ENCODE data around the gene TMC4.
A peak's percentile ranks its signal among the peaks of the same experiment; 100 is the strongest.
"Not testable (repeated sequence)": the region's sequence is repeated elsewhere in the genome, so short reads cannot be mapped to it uniquely, and the experiment has no call there.

The TMC4 gene

DNA sequence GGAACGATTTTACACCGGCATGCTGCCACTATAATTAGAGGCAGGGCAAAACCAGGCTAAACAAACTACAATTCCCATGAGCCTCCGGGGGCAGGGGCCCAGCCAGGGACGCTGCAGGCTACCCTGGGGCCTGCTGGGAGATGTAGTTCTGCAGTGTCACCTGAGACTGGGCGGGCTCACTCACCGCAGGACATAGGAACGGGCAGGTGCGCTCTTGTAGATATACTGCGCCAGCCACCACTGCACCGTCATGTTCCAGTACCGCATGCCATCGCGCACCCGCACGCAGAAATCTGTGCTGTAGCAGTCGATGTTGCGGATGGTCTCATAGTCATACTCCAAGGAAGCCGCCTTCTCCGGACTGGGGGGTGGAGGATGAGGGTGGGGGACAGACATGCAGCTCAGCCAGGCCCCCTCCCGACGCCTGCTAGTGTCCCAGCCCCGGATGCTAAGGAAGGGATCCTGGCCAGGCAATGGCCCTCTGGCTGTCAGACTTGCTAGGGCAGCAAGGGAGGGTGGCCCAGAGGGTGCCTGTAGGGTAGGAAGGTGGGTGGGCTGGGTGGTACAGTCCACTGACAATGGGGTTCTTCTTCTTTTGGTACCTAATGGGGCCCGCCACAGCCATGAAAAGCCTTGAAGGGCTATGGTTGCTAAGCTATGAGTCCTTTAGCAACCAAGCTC lies 5.8 kb upstream of the TMC4 start:
- DNase-seq, result peak; percentile 23

DNA sequence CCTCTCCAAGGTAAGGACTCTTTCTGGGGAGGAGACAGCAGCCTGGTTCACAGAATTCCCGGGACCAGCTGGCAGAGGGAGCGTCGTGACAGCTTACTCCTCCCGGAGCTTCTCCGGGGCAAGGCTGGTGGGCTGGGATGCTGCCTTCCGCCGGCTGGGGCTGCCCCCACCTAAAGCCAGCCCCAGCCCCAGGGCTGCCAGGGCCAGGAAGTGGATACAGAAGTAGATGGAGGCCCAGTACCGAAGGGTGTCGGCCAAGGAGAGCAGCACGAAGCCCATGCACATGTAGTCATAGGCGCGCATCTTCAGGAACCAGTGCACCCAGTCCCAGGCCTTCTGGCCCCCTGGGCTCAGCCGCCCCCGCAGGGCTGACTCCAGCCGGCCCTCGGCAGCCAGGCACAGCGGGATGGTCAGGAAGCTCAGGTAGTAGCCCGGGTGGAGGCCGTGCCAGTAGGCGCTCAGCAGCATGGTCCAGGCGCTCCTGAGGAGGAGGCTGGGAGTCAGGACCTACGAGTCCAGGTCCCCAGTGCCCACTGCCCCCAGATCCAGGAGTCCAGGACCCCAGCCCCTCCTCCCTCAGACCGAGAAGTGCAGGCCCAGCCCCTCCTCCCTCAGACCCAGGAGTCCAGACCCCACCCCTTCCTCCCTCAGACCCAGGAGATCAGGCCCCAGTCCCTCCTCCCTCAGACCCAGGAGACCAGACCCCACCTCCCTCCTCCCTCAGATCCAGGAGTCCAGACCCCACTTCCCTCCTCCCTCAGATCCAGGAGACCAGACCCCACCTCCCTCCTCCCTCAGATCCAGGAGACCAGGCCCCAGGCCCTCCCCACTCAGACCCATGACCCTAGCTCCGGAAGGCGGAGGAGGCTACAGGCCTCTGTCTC lies 1.2 kb upstream of the TMC4 start:
- DNase-seq, result no peak

GRCh38 chr19:54173359-54173699 lies 369 bp upstream of the TMC4 start:
- no peak for DNase-seq

- not testable (repeated sequence) for DNase-seq
Observed at GRCh38 chr19:54171736-54172431, 1.1 kb downstream of the TMC4 start.

GRCh38 chr19:54169149-54169740 lies 3.7 kb downstream of the TMC4 start:
- no peak for DNase-seq

DNA sequence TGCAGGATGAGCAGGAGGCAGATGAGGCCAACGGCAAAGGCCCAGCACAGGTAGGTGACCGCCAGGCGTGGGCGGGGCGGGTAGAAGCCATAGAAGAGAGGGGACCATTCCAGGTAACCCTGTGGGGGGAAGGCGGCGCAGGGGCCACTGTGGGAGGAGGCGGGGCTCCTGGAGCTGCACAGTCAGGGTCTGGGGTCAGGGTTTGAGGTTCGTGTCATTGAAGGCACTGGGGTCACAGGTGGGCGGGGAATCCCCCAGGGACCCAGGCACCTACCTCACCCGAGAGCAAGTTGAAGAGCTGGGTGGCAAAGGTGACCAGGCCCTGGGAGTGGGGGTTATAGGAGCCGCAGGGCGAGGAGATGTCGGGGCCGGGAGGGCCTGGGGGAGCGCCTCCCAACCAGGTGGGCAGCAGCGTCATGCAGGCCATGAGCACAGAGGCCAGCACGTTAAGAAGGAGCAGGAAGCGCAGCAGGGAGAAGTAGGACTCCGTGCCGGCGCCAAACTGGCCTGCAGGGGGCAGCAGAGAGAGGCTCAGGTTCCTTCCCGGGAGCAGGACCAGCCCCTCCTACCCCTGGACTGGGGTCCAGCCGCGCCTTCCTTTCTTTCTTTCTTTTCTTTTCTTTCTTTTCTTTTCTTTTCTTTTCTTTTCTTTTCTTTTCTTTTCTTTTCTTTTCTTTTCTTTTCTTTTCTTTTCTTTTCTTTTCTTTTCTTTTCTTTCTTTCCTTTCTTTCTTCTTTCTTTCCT lies 4.6 kb downstream of the TMC4 start:
- peak; percentile 79 for DNase-seq

- DNase-seq, result no peak
Observed at GRCh38 chr19:54165222-54165621, 7.7 kb downstream of the TMC4 start.

- no peak for DNase-seq
Observed at GRCh38 chr19:54164369-54165068, 8.4 kb downstream of the TMC4 start.

- no peak for DNase-seq
Observed at GRCh38 chr19:54162884-54163283, 10.1 kb downstream of the TMC4 start.

- peak; percentile 71 for DNase-seq
Observed at GRCh38 chr19:54162241-54162805, 10.6 kb downstream of the TMC4 start.

- no peak for DNase-seq
Observed at GRCh38 chr19:54160854-54161253, 12.1 kb downstream of the TMC4 start.

DNA sequence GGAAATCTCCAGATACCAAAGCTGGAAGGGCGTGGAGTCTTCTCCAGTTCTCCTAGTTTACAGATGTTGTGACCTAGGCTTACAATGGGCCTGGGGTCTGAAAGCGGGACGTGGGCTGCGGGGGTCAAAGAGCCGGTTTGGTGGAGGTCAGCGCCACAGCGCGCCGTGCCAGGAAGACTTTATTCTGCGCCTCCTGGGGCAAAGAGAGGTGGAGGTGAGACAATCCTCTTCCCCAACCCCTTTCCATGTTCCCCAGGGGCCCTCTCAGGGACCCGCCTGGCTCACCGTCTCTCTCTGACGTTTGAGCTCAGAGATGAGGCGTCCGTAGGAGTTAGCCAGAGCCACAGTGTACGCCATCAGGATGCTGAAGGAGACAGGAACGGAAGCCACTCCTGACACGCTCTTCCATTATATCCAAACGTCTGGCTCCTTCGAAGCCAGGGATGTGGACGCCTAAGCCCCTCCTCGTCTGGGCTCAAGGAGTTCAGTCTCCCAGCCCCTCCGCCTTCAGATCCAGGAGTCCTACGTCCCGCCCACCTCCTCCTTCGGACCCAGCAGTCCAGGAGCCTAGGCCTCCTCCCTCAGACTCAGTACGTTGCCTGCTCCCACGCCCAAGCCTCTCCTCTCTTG lies 12.7 kb downstream of the TMC4 start:
- peak; percentile 38 for DNase-seq

GRCh38 chr19:54159352-54160181 lies 13.4 kb downstream of the TMC4 start, which contains the start of gene LENG1:
Gene LENG1, minus strand, starts transcription at chr19:54159721. Its CDS starts 26 bp downstream, at chr19:54159695.
- DNase-seq, result peak; percentile 99

- no peak for DNase-seq
Observed at GRCh38 chr19:54158812-54159351, 14.1 kb downstream of the TMC4 start.

GRCh38 chr19:54156953-54157352 lies 16.0 kb downstream of the TMC4 start:
- DNase-seq, result no peak

GRCh38 chr19:54156490-54156889 lies 16.5 kb downstream of the TMC4 start:
- no peak for DNase-seq

DNA sequence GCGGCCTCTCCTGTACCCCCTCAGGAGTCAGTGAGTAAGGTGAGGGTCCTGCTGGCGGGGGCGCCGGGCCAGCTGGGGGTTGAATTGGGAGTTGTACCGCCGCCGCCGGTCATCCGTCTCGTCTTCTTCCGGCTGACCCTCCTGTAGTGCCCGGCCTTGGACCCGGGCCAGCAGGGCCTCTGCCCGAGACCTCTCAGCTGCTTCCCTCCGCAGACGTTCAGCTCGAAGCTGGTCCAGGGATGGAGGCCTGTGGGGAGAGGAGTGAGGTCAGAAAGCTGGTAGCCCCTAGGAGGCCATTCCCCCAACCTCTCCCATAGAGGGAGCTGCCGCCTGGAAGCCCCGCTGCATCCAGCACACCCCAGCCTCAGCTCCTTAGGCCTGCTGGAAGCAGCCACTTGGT lies 17.3 kb downstream of the TMC4 start:
- DNase-seq, result no peak

GRCh38 chr19:54154603-54155345 lies 18.2 kb downstream of the TMC4 start:
- no peak for DNase-seq

- DNase-seq, result no peak
Observed at GRCh38 chr19:54153731-54154326, 19.1 kb downstream of the TMC4 start.

Measured in NCI-H345 (cell line).